ACHN (cell line): ENCODE results near the gene TRMT44.
"Not testable (repeated sequence)": the region's sequence is repeated elsewhere in the genome, so short reads cannot be mapped to it uniquely, and the experiment has no call there.

Experiments
- DNase-seq: peaks from one replicate; pipeline ENCODE4 v3.0.0-alpha.2; 2015
- in situ Hi-C: cut with HindIII; loops from 2 replicates; pipeline ENCODE4 v1.10.0; 2017; ENCODE audit warnings: low sequenced_read_pairs, low pct_ligation_motif_present, low pct_unique_long_range_greater_than_20kb

Gene TRMT44

DNA sequence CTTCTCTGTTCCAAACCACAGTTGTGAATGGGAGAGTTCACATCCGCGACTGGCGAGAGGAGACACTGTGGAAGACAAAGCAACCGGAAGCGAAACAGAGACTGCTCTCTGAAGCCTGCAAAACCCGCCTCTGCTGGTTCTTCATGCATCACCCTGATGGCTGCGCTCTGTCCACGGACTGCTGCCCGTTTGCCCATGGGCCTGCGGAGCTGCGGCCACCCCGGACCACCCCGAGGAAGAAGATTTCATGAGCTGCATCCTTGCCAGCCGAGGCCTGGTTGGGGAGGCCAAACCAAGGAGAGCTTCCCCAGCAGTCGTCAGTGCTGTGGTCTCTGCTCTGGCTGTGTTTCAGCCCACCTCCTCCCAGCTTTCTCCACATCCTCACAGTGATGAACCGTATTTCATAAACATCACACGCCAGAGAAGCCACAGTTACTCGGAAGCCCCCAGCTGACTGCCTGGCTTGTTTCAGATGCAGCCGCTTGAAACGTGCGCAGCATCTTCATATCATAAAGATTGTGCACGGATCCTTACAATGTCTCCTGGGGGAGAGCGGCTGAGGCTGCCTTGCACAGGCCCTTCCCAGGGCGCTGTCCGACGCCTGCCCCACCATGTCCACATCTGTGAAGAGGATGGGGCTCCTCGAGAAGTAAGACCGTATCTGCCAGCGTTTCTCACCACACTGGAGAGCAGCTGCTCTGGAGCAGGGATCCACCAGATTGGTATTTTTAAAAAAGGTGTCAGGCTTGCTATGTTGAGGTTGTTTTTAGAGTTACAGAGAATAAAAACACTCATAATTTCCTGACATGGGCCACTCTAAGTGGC is 35.4 kb downstream of the TRMT44 start:
- in situ Hi-C loops: no loop called here
- no peak for DNase-seq

DNA sequence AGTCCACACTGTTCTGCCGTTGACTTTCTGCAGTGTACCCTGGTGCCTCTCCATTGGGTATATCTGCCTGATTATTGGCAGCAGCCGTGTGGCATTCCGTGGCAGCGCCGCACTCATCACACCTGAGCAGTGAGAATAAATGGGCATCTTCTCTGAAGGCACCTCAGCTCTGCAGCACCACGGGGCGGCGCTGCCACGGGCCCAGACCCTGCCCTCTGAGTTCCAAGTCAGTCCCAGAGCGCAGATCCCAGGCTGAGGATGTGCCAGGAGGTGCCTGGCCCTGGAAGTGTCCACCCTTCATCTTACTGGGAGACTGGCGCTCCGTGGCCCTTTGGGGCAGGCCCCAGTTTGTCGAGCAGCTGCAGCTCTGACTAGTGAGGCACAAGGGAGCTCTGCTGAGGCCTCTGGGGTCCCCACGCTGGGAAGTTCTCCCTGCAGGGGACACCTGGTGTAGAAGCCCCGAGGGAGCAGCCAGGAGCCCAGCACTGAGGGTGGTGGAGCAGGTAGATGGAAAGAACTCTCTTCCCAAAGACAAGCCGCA is 36.6 kb downstream of the TRMT44 start:
- in situ Hi-C loops: no loop called here
- DNase-seq: no peak

DNA sequence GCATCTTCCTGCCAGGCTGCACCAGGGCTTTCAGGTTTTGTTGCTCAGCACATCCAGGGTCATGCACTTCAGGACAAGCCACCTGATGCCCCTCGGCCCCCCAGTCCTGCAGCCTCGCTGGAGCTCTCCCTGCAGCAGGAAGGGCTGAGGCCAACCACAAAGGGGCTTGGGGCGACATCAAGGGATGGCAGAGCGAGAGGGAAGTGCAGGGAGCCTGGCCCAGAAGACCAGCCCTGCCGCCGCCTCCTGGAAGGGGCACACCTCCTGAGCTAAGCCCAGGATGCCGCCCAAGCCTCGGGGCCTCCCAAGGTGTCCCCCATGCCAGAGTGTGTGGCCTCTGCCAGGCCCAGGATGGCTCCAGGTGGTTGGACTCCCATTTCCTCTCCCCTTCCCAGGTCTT is 37.1 kb downstream of the TRMT44 start:
- in situ Hi-C loops: no loop called here
- DNase-seq: no peak

DNA sequence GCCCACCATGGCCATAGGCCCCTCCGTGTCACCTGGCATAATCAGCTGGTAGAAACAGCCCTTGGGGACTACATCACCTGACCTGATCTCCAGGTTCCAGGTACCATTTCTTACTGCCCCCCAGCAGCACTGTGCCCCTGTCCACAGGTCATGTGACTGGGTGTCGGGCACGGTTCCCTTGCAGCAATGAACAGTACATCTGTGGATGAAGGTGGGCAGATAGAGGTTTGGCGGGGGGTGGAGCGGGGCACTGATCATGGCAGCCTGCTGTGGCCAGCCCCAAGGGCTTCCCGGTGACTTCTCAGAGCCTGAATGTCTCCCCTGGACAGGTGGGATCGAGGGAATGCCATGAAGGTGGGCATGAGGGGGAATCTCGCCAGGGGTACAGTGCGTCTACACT is 37.8 kb downstream of the TRMT44 start:
- in situ Hi-C loops: no loop called here
- DNase-seq: no peak

DNA sequence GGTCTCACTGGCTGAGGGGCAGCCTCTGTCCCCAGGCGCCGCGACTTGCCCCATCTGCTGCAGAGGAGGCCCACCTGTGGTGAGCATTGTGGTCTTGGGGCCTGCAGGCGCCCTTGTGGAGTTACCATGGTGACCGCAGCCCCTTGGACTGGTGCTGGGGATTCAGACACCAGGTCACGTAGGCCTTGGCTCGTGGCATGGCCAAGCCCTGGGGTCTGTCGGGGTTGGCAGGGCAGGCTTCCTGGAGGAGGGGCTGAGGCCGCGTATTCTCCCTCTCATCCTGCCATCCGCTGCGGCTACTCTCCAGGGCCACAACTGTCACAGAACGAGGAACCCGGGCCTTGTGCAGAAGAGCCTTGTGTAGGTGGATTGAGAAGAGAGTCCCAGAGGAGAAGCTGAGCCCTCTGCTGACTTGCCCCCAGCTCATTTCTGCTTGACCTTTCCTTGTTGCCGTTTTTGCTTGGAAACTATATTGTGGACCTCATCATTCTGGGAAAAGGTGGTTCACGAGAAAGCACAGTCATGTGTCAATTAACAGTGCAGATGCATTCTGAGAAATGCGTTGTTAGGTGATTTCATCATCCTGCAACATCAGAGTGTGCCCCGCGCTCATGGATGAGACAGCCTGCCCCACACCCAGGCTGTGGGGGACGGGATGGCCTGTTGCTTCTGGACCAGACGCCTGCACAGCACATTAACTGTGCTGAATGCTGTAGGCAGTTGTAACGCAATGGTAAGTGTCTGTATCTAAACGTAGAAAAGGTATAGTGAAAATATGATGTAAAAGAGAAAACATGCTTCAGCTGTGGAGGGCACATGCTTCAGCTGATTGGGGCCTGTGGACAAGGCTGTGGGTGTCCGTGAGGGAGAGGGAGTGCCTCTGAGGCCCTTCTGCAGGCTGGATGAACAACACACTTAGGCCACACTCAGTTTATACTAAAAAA is 38.5 kb downstream of the TRMT44 start:
- in situ Hi-C loops: no loop called here
- no peak for DNase-seq

DNA sequence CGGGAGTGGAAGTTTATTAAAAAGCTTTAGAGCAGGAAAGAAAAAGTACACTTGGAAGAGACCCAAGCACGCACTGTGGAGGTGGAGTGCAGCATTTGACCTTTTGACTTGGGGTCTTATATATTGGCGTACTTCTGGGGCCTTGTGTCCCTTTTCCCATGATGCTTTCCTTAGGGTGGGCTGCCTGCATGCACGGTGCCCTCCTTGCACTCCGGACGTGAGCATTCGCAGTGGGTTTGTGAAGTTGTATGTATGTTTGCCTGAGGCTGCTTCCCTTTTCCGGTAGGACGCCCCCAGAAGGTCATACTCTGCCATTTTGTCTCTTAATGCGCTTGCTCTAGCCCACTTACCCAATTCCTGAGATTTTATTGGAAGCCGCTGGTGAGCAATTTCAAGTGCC is 39.6 kb downstream of the TRMT44 start:
- in situ Hi-C loops: no loop called here
- DNase-seq: no peak

DNA sequence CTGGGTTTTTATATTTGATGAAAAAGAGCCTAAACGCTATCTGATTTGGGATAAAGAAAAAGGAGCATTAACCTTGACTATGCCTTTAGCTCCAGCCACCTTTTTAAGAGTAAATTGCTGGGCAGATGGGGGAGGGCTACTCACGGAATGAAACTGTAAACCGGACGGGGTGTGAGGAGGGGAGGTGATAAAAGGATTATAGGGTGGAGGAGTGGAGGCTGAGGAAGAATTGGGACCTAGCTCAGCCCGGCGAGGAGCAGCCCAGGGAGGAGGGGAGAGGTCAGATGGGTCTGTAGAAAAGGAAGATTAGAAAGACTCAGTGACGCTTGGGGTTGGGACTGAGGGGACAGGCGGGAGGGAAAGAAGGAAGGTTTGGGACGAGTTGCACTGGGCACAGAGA is 46.1 kb downstream of the TRMT44 start:
- DNase-seq, in situ Hi-C loops: not testable (repeated sequence)

DNA sequence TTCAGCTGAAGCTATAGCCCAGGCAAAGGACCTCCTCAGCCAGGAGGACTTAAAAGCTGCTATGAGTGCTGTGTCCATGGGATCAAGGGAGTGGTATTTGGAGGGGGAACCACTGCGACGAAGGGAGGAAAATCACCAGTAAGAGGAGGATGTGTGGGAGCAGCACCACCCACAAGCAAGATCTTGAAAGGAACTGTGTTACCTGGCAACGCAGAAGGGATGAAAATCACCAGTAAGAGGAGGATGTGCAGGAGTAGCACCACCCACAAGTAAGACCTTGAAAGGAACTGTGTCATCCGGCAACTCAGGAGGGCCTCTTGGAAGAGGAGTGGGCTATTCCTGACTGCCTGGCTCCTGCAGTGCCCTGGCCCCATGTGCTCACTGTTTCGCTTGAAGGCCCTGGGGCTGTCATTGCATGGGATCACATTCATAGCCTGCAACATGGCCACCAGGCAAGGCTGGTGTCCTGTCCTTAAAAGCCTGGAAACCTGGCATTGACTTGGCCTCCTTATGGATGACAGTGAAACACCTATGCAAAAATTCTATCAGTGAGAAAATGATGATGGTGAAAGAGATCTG is 48.3 kb downstream of the TRMT44 start:
- DNase-seq: no peak
- in situ Hi-C loops: no loop called here

DNA sequence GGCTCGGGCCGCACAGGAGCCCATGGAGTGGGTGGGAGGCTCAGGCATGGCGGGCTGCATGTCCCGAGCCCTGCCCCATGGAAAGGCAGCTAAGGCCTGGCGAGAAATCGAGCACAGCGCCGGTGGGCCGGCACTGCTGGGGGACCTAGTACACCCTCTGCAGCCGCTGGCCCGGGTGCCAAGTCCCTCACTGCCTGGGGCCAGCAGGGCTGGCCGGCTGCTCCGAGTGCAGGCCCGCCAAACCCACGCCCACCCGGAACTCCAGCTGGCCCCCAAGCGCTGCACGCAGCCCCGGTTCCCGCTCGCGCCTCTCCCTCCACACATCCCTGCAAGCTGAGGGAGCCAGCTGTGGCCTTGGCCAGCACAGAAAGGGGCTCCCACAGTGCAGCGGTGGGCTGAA is 50.9 kb downstream of the TRMT44 start:
- DNase-seq, in situ Hi-C loops: not testable (repeated sequence)

DNA sequence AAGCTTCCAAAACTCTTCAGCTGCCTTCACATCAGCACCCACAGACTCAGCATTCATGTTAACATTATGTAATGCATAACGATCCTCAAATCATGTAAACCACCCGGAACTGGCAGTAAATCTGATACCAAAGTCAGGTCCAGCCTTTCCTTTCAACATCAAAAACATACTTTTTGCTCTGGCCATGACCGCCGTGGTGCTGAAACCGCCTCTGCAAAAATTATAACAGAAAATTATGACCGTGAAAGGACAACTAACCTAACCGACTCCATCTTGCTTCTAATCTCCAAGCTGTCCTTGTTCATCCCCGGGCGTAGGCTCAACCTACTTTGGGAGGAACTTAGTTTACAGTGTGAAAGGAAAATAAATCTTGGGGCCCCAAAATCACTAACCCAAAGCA is 51.6 kb downstream of the TRMT44 start:
- no peak for DNase-seq
- in situ Hi-C loops: no loop called here

DNA sequence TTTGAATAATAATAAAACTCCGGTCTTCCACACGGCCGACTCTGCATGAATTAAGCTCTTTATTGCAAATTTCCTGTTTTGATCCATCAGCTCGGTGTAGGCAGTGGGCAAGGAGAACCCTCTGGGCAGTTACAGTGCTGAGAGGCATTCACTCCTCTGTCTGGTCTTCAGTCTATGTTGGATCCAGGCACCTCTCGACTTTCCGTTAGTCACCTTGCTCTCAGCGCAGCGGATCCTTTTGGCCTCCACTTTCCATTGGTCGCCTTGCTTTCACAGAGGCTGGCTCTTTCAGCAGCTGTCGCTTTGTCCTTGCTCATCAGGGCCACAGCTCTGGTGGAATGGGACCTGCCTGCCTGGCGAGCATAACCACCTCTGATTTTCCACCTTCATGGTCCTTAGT is 52.9 kb downstream of the TRMT44 start:
- in situ Hi-C loops: no loop called here

DNA sequence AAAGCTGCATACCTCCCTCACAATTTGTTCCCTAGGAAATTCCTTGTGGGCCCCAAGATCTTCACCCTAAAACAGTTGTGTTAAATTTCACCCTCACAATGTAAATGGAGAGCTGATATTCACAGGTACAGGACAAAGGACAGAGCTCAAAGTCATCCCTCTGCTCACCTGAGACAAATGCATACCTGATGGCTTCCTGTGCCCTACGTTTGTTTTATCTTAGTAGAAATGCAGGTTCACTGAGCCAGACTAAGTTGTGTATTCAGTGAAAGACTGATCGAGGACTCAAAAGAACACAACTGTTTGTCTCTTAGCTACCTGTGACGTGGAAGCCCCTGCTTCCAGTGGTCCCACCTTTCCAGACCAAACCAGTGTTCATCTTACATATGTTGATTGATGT is 53.6 kb downstream of the TRMT44 start:
- in situ Hi-C loops: no loop called here

More for the DNA sequence above, 52.9 kb downstream of the TRMT44 start:
- DNase-seq: no peak

DNA sequence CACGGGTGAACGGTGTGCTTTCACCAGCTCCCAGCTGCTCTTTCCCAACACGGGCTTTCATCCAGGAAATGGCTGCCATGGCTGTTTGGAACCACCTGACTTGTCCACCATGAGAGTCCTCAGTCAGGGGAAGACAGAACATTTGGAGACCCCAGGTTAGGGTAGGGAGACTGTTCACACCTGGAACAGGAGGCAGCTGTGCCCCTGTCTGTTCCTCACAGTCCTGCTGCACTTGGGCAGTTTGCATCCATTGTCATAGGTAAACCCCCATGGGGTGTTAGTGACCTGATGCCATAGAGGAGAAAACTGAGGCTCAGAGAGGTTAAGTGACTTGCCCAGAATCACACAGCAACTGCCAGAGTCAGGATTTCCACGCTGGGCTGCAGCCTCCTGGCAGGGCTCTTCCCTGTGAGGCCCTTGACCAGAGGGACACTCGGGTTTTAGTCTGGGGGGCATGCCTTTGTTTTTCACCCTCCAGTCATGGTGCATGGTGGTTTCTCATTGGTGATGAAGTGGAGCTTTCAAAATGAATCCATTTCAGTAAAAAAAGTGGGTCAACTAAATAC is 54.5 kb downstream of the TRMT44 start:
- in situ Hi-C loops: no loop called here
- DNase-seq: no peak

More for the DNA sequence above, 53.6 kb downstream of the TRMT44 start:
- DNase-seq: no peak

DNA sequence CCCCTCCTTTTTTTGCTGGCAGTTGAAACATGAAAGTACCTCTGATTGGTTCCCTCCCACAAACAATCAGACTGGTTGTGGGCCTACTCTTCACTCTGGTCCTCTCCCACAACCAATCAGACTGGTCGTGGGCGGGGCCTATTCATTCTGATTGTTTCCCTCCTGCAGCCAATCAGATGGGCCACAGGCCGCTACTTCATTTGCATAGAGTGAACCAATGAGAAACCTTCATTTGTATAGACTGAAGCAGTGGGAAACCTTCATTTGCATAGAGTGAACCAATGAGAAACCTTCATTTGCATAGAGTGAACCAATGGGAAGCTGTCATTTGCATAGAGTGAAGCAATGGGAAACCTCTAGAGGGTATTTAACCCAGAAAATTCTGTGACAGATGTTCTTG is 55.2 kb downstream of the TRMT44 start:
- in situ Hi-C loops: no loop called here

DNA sequence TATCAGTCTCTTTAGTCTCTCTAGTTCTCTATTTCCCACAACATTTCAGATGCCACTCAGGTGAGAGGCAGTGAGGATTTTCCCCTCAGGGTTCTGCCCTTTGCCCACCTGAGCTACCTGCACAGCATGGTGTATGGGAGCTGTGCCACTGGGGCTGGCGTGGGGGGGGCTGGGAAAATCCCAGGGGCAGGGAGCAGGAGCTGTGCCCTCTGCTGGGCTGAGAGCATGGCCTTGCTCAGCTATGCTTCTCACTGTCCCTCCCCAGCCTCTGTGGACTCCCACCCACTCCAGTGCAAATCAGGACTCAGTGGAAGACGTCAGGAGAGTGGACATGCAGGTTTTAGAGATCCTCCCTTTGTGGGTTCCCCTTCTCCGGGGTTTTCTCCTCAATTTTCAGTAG is 57.2 kb downstream of the TRMT44 start:
- in situ Hi-C loops: no loop called here

More for the DNA sequence above, 55.2 kb downstream of the TRMT44 start:
- peak; percentile 2 for DNase-seq

DNA sequence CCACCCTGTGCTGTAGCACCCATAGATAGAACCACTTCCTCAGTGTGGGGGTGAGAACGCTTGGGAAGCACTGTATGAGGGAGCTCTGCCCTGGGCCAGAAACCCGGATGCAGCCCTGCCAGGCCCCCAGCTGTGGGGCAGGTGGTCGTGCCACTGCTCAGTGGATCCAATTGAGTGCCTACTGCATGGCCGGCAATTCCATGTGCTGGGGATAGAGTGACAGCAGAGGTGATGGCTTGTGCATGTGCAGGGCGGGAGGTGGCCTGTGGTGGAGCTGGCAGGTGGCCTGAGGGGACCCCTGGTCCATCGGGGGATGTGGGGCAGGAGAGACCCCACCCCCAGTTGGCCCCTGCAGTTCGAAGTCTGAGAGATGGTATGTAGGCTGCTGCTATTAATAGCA is 60.4 kb downstream of the TRMT44 start:
- in situ Hi-C loops: no loop called here
- no peak for DNase-seq

More for the DNA sequence above, 57.2 kb downstream of the TRMT44 start:
- DNase-seq: no peak

DNA sequence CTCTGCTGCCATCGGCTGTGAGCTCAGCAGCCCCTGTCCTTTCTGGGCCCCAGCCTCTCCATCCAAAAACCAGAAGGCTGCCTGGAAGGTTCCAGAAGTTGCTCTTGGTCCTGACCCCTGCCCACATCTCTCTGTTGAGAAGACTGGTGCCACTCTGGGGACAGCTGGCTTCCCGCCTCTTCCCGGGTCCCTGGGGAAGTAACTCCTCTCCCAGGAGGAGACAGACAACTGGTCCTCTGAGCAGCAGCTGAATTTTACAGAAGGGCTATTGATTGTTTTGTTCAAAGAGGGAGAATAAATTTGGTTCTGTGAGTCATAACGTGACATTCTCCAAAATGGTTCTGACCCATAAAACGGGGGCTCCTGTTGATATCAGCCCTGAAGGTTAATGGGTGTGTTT is 61.2 kb downstream of the TRMT44 start:
- in situ Hi-C loops: no loop called here
- no peak for DNase-seq

DNA sequence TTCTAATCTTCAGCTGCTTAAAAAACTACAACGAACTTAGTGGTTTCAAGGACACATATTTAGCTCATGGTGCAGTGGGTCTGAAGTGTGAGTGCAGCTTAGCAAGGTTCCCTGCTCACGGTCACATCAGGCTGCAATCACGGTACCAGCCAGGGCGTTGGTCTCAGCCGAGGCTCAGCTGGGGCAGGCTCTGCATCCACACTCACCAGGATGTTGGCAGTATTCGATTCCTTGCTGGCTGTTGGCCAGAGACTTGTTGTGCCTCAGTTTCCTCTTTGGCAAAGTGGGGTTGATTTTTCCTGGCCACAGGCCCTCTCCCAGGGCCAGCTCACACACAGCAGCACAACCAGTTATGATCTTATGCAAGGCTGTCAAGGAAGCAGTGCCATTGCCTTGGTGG is 61.8 kb downstream of the TRMT44 start:
- in situ Hi-C loops: no loop called here

More for the DNA sequence above, 61.8 kb downstream of the TRMT44 start:
- DNase-seq: no peak
